Iris pigment epithelial cell (primary cell): ENCODE results near the gene QDPR.
"Not testable (repeated sequence)": the region's sequence is repeated elsewhere in the genome, so short reads cannot be mapped to it uniquely, and the experiment has no call there.

ENCODE experiments used
- DNase-seq: peaks from one replicate; pipeline ENCODE4 v3.0.0-alpha.2; 2011; ENCODE audit warnings: low read depth

Gene QDPR

GRCh38 chr4:17511950-17512795 lies at the start of gene QDPR:
TSS of gene QDPR (minus strand) at chr4:17512090. CDS start at chr4:17512054, 36 bp downstream.
- peak; percentile 68 for DNase-seq

- DNase-seq: peak; percentile 61
Measured at GRCh38 chr4:17561195-17561909, 49.5 kb upstream of the QDPR start.

- DNase-seq: no peak
Measured at GRCh38 chr4:17560065-17560673, 48.3 kb upstream of the QDPR start.

- DNase-seq: no peak
Measured at GRCh38 chr4:17559709-17560048, 47.8 kb upstream of the QDPR start.

GRCh38 chr4:17558941-17559708 lies 47.2 kb upstream of the QDPR start:
- DNase-seq: no peak

GRCh38 chr4:17557880-17558279 lies 46.0 kb upstream of the QDPR start:
- DNase-seq: peak; percentile 55

- no peak for DNase-seq
Measured at GRCh38 chr4:17556498-17556897, 44.6 kb upstream of the QDPR start.

GRCh38 chr4:17554568-17554967 lies 42.7 kb upstream of the QDPR start:
- DNase-seq: no peak

- DNase-seq: no peak
Measured at GRCh38 chr4:17552427-17552826, 40.5 kb upstream of the QDPR start.

- no peak for DNase-seq
Measured at GRCh38 chr4:17550549-17550948, 38.7 kb upstream of the QDPR start.

GRCh38 chr4:17546678-17547077 lies 34.8 kb upstream of the QDPR start:
- DNase-seq: no peak

- no peak for DNase-seq
Measured at GRCh38 chr4:17546222-17546621, 34.3 kb upstream of the QDPR start.

GRCh38 chr4:17545374-17546140 lies 33.7 kb upstream of the QDPR start:
- no peak for DNase-seq

GRCh38 chr4:17544831-17545234 lies 32.9 kb upstream of the QDPR start:
- no peak for DNase-seq

- peak; percentile 42 for DNase-seq
Measured at GRCh38 chr4:17544205-17544604, 32.3 kb upstream of the QDPR start.

- not testable (repeated sequence) for DNase-seq
Measured at GRCh38 chr4:17537060-17537459, 25.2 kb upstream of the QDPR start.

GRCh38 chr4:17535906-17536305 lies 24.0 kb upstream of the QDPR start:
- DNase-seq: no peak

- no peak for DNase-seq
Measured at GRCh38 chr4:17535242-17535641, 23.4 kb upstream of the QDPR start.

- no peak for DNase-seq
Measured at GRCh38 chr4:17534705-17535104, 22.8 kb upstream of the QDPR start.

- DNase-seq: no peak
Measured at GRCh38 chr4:17531538-17532285, 19.8 kb upstream of the QDPR start.
